NCI-H524 (cell line): Measurements from ENCODE around the gene ID3.
"Not testable (repeated sequence)": the region's sequence is repeated elsewhere in the genome, so short reads cannot be mapped to it uniquely, and the experiment has no call there.

Experiments used
- DNase-seq, 2 experiments: peaks; one replicate each; lab custom pipeline; 2025; lab: John Stamatoyannopoulos, UW

ID3 gene

GRCh38 chr1:23589585-23589986 is 30.3 kb upstream of the ID3 start:
- no peak for DNase-seq

- DNase-seq = peak in 1 of 2 experiments; percentile 30
Observed at GRCh38 chr1:23588749-23589548, 29.6 kb upstream of the ID3 start.

- DNase-seq = no peak
Observed at GRCh38 chr1:23585321-23586022, 26.2 kb upstream of the ID3 start.

GRCh38 chr1:23583727-23584126 is 24.4 kb upstream of the ID3 start:
- not testable (repeated sequence) for DNase-seq

GRCh38 chr1:23582820-23583219 is 23.5 kb upstream of the ID3 start:
- DNase-seq = no peak

- DNase-seq = peak in 1 of 2 experiments; percentile 40
Observed at GRCh38 chr1:23581219-23581618, 21.9 kb upstream of the ID3 start.

- no peak for DNase-seq
Observed at GRCh38 chr1:23578997-23579363, 19.7 kb upstream of the ID3 start.

GRCh38 chr1:23578311-23578996 is 19.2 kb upstream of the ID3 start:
- DNase-seq = no peak

- no peak for DNase-seq
Observed at GRCh38 chr1:23577056-23578004, 18.0 kb upstream of the ID3 start.

GRCh38 chr1:23576338-23577055 is 17.2 kb upstream of the ID3 start:
- no peak for DNase-seq

GRCh38 chr1:23575226-23575810 is 16.0 kb upstream of the ID3 start:
- no peak for DNase-seq

- DNase-seq = no peak
Observed at GRCh38 chr1:23574265-23574754, 15.0 kb upstream of the ID3 start.

- DNase-seq = no peak
Observed at GRCh38 chr1:23573574-23574182, 14.4 kb upstream of the ID3 start.

- DNase-seq = no peak
Observed at GRCh38 chr1:23571465-23571864, 12.2 kb upstream of the ID3 start.

GRCh38 chr1:23570001-23570691 is 10.8 kb upstream of the ID3 start:
- DNase-seq = no peak

- DNase-seq = peak in 1 of 2 experiments; percentile 34
Observed at GRCh38 chr1:23568608-23569383, 9.5 kb upstream of the ID3 start.

- DNase-seq = no peak
Observed at GRCh38 chr1:23567996-23568607, 8.8 kb upstream of the ID3 start.

GRCh38 chr1:23567629-23567995 is 8.3 kb upstream of the ID3 start:
- no peak for DNase-seq
